GM12878 (cell line): ENCODE measurements around the gene NHEJ1. TPM values are rescaled to one million over a fixed set of nuclear protein-coding genes. Genes with fewer than 3 reads are reported as not detected.

Source experiments
- ATAC-seq: fragments of 200-7000 bp; cut with Tn5 transposase; 3 replicates; pipeline ENCODE4 v1.9.1; 2020; ENCODE audit warnings: mild to moderate bottlenecking, moderate library complexity
- BruUV-seq: library from RNA; stranded (reverse); fragments of 400-500 nt; replicated peaks from 2 replicates; lab custom pipeline; 2021; lab: Mats Ljungman, UMichigan
- CTCF ChIA-PET: fragments of 300-600 bp; sonication (Branson Sonifier 250); formaldehyde crosslinking; extraction: SDS; loops from one replicate; lab custom pipeline; 2021; ENCODE audit warnings: inconsistent platforms; lab: Yijun Ruan, JAX
- POLR2A ChIA-PET: fragments of 350-600 bp; formaldehyde crosslinking; extraction: SDS; loops from one replicate; lab custom pipeline; 2021; ENCODE audit warnings: inconsistent platforms; lab: Charles Lee
- RAD21 ChIA-PET: fragments of 300-600 bp; sonication (Branson Sonifier 250); formaldehyde crosslinking; loops from one replicate; lab custom pipeline; 2023; ENCODE audit warnings: antibody characterized with exemption; ENCODE audit not compliant: unreplicated experiment; lab: Charles Lee
- SMC1A ChIA-PET: fragments of 300-600 bp; sonication (Branson Sonifier 250); formaldehyde crosslinking; loops from one replicate; lab custom pipeline; 2023; ENCODE audit not compliant: unreplicated experiment, uncharacterized antibody; lab: Charles Lee
- DNase-seq: peaks from one replicate; pipeline ENCODE4 v3.0.0-alpha.2; 2011; ENCODE audit warnings: low read depth, low spot score
- FAIRE-seq: peaks from 3 replicates; lab custom pipeline; 2011; peaks lifted over from hg19 to GRCh38; lab: Jason Lieb, UNC
- H2AFZ ChIP-seq: 2 replicates; pipeline ENCODE4 v1.6.0; 2011; ENCODE audit warnings: low read depth, low read length, control low read depth; ENCODE audit not compliant: control insufficient read depth
- H3K27ac ChIP-seq: 2 replicates; pipeline ENCODE4 v1.5.1; 2011; ENCODE audit warnings: control low read depth; ENCODE audit not compliant: control insufficient read depth, insufficient read depth
- H3K27me3 ChIP-seq, 2 experiments: replicated peaks in 1 of 2; 2 replicates each; pipeline versions ENCODE4 v1.6.0 to v1.6.1; 2011; ENCODE audit warnings: low read length in 1 of 2; ENCODE audit not compliant: control insufficient read depth in 2 of 2, insufficient read depth in 2 of 2
- H3K36me3 ChIP-seq, 2 experiments: 2 replicates each; pipeline ENCODE4 v1.5.1; 2011; ENCODE audit warnings: low read length in 1 of 2; ENCODE audit not compliant: control insufficient read depth in 2 of 2, insufficient read depth in 2 of 2
- H3K4me1 ChIP-seq: 2 replicates; pipeline ENCODE4 v1.6.1; 2011; ENCODE audit warnings: mild to moderate bottlenecking, low read length, moderate library complexity, mixed read lengths; ENCODE audit not compliant: control insufficient read depth, insufficient read depth
- H3K4me2 ChIP-seq: 2 replicates; pipeline ENCODE4 v1.6.0; 2011; ENCODE audit warnings: control low read depth; ENCODE audit not compliant: control insufficient read depth, insufficient read depth
- H3K4me3 ChIP-seq: fragments of 200-600 bp; sonication (generic); 2 replicates; pipeline ENCODE4 v1.5.1; 2016
- H3K79me2 ChIP-seq: 2 replicates; pipeline ENCODE4 v1.6.0; 2011; ENCODE audit warnings: low read length; ENCODE audit not compliant: control insufficient read depth, insufficient read depth
- H3K9ac ChIP-seq: 2 replicates; pipeline ENCODE4 v1.8.0; 2011; ENCODE audit warnings: low read length, control low read depth, mixed read lengths; ENCODE audit not compliant: control insufficient read depth, insufficient read depth
- H3K9me3 ChIP-seq: replicated peaks from 3 replicates; pipeline ENCODE4 v1.5.1; 2011; ENCODE audit warnings: mild to moderate bottlenecking, low read length; ENCODE audit not compliant: control insufficient read depth, insufficient read depth
- H4K20me1 ChIP-seq: 2 replicates; pipeline ENCODE4 v1.6.0; 2011; ENCODE audit not compliant: control insufficient read depth, insufficient read depth
- HDAC6 ChIP-seq: fragments of 200-600 bp; sonication (generic); IDR thresholded peaks from one replicate; pipeline ENCODE4 v1.8.0; 2017; ENCODE audit warnings: antibody characterized with exemption; ENCODE audit not compliant: unreplicated experiment
- IKZF1 ChIP-seq: fragments of 450-650 bp; conservative IDR thresholded peaks from 2 replicates; pipeline ENCODE4 v1.6.1; 2017; ENCODE audit warnings: antibody characterized with exemption, mild to moderate bottlenecking
- KAT2A ChIP-seq: conservative IDR thresholded peaks from 2 replicates; pipeline ENCODE4 v1.6.1; 2011; ENCODE audit warnings: low read depth, low read length; ENCODE audit not compliant: control insufficient read depth
- LARP7 ChIP-seq: fragments of 450-650 bp; IDR thresholded peaks from 2 replicates; pipeline ENCODE4 v1.6.1; 2017; ENCODE audit warnings: mild to moderate bottlenecking
- MTA3 ChIP-seq: IDR thresholded peaks from 2 replicates; pipeline ENCODE4 v1.6.1; 2012; ENCODE audit warnings: low read length, inconsistent platforms, borderline replicate concordance
- NFXL1 ChIP-seq: fragments of 450-650 bp; IDR thresholded peaks from 2 replicates; pipeline ENCODE4 v1.6.1; 2017; ENCODE audit warnings: antibody characterized with exemption, mild to moderate bottlenecking, borderline replicate concordance
- POLR2AphosphoS2 ChIP-seq: IDR thresholded peaks from 2 replicates; pipeline ENCODE4 v1.6.1; 2011; ENCODE audit warnings: low read depth, mild to moderate bottlenecking, low read length, improper control_type of control experiment, moderate library complexity
- RAD21 ChIP-seq: IDR thresholded peaks from 2 replicates; pipeline ENCODE4 v1.6.1; 2011; ENCODE audit warnings: mild to moderate bottlenecking, low read depth, low read length, moderate library complexity; ENCODE audit not compliant: insufficient read depth
- RFX5 ChIP-seq: IDR thresholded peaks from 2 replicates; pipeline ENCODE4 v1.6.1; 2011; ENCODE audit warnings: low read depth, low read length, improper control_type of control experiment
- SIX5 ChIP-seq: IDR thresholded peaks from 2 replicates; pipeline ENCODE4 v1.6.1; 2011; ENCODE audit warnings: mild to moderate bottlenecking, low read depth, low read length, moderate library complexity; ENCODE audit not compliant: severe bottlenecking
- SP1 ChIP-seq: IDR thresholded peaks from one replicate; pipeline ENCODE4 v1.6.1; 2011; ENCODE audit warnings: low read depth, low read length
- SUZ12 ChIP-seq: fragments of 200-600 bp; sonication (generic); IDR thresholded peaks from one replicate; pipeline ENCODE4 v1.6.1; 2018; ENCODE audit warnings: antibody characterized with exemption, mild to moderate bottlenecking; ENCODE audit not compliant: unreplicated experiment
- YBX1 ChIP-seq: fragments of 450-650 bp; IDR thresholded peaks from 2 replicates; pipeline ENCODE4 v1.6.1; 2016; ENCODE audit warnings: antibody characterized with exemption
- ZBED1 ChIP-seq: IDR thresholded peaks from 2 replicates; pipeline ENCODE4 v1.6.1; 2016; ENCODE audit warnings: borderline replicate concordance
- WGBS: methylation state at CpG from one replicate; pipeline ENCODE4 v1.1.6; 2016; ENCODE audit warnings: low lambda C conversion rate; ENCODE audit not compliant: insufficient replicate concordance, insufficient coverage; ENCODE audit errors: missing lambda C conversion rate; 5-methylcytosine and 5-hydroxymethylcytosine counted together
- in situ Hi-C: fragments of 300-500 bp; cut with MboI; formaldehyde crosslinking; loops from 9 replicates; pipeline ENCODE4 v1.14.3; 2018; ENCODE audit warnings: mixed read lengths
- intact Hi-C: fragments of 100-400 bp; cut with micrococcal nuclease; formaldehyde crosslinking; loops from one replicate; pipeline ENCODE4 v1.14.2; 2022; ENCODE audit not compliant: unreplicated experiment
- polyA plus RNA-seq, 11 experiments: library from polyadenylated mRNA; depleted of rRNA in 4 of 11; unstranded in 6 of 11; stranded (reverse) in 5 of 11; fragments of >200 nt; fragmentation: Nextera tagmentation in 4 of 11; fragmentation: Illumina TruSeq in 1 of 11; extraction: Ambion mirVana in 4 of 11; extraction: Trizol in 1 of 11; gene quantifications; 1 replicate in 1 of 11; 2 replicates in 10 of 11; pipeline versions ENCODE4 v1.2.1 to v1.2.3, GENCODE V29; 2011 to 2016; ENCODE audit warnings: inconsistent platforms in 2 of 11, missing spikeins in 2 of 11, low read depth in 1 of 11
- total RNA-seq, 4 experiments: library from RNA; depleted of rRNA in 3 of 4; stranded (reverse); fragments of >200 nt in 3 of 4; fragmentation: Illumina TruSeq in 1 of 4; extraction: Trizol in 1 of 4; gene quantifications; 2 replicates each; pipeline versions ENCODE4 v1.2.1 to v1.2.3, GENCODE V29; 2013 to 2021
- TF ChIP-seq, protein P1 (sequence below): fragments of 450-650 bp; IDR thresholded peaks from 2 replicates; pipeline ENCODE4 v1.6.1; 2017; ENCODE audit warnings: borderline replicate concordance
- TF ChIP-seq, protein P2 (sequence below): fragments of 450-650 bp; IDR thresholded peaks from 2 replicates; pipeline ENCODE4 v1.6.1; 2017; ENCODE audit warnings: low read depth, mild to moderate bottlenecking, moderate library complexity

The NHEJ1 gene
- total and polyA plus RNA-seq, 10 of the 15 experiments (the other 5 are each of a cell fraction or from before 2014, with no cell fraction given), result 11.8 to 20.2 (median 17.0) TPM

DNA sequence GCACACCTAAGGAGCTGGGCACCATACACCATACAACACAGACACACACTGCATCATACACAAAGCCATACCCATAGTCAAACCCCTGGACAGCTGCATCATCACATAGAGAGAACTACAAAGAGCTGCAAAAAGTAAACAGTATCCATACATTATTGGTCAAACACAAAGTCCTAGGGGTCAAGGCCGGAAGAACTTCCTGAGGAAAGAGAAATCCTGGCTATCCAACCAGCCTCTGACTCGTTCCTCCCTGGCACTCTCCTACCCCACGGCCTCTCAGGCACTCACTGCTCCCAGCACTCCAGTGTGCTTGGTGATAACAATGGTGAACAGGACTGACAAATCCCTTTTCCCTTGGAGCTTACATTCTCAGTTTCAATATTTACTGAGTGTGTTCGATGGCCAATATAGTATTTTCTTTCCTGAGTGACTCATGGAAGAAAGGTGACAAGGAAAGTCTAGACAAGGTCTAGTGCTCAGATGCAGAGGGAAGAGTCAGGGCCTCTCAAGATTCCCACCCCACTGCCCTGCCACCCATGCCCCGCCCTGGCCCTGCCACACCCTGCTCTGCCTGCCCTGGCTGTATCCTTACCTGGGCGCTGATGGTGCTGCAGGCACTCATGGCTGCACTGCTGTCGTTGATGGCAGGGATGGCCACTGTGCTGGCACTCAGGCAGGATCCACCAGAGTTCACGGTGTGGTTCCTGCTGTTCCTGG is 122.7 kb downstream of the NHEJ1 start:
- ChIA-PET RAD21 (no interaction called here), SMC1A (no interaction called here), CTCF (interaction anchor here (0.6 to 1.5 kb wide), 4 partner anchors 8 to 330 kb away, joined by 3 to 4 read pairs (median 4); no protein-coding TSS in a partner anchor), POLR2A (no interaction called here)
- no TSS peak for BruUV-seq
- Histone ChIP-seq H2AFZ (no peak overlapping the region), H3K9ac (no peak overlapping the region), H3K27ac (no peak overlapping the region), H3K4me2 (no peak overlapping the region), H3K9me3 (no peaks in the 10 kb centered on the region), H3K4me3 (no peak overlapping the region), H4K20me1 (no peaks in the 10 kb centered on the region), H3K4me1 (no peaks in the 10 kb centered on the region), H3K36me3 (no peaks in the 10 kb centered on the region), H3K27me3 (peaks cover 0 to 13% of the 10 kb centered on the region in 2 experiments; a peak in 3 of 4 replicates), H3K79me2 (no peaks in the 10 kb centered on the region)
- in situ Hi-C loops, result no loop called here
- FAIRE-seq (no peak), DNase-seq (no peak), ATAC-seq (no peak)
- intact Hi-C loops, result no loop called here
- no peak for TF ChIP-seq ZBED1
- no peak for TF ChIP-seq NFXL1
- under 1% methylated on average over 8 of the region's 8 CpGs for WGBS

DNA sequence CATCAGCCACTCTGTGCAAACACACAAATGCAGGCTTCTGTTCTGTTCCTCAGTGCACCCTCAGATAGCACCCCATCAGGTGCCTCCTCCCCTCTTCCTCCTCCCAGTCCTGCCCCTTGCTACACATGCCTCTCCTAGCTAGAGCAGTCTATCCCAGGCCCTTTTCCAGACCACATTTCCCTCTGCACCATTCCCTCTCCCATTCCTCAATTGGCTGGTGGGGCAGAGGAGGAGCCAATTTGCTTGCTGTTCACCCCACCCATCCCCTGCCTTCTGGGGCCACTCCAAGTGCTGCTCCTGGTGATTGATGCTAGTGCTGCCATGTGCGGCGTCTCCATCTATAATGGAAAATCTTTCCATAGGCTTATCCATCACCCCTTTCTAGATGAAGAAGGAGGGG is 124.7 kb downstream of the NHEJ1 start:
- BruUV-seq, result no TSS peak
- Histone ChIP-seq H3K4me2 (no peak overlapping the region), H3K4me3 (no peak overlapping the region), H2AFZ (no peak overlapping the region), H3K4me1 (no peaks in the 10 kb centered on the region), H3K9me3 (no peaks in the 10 kb centered on the region), H3K27ac (no peak overlapping the region), H3K36me3 (no peaks in the 10 kb centered on the region), H3K9ac (no peak overlapping the region), H3K79me2 (no peaks in the 10 kb centered on the region), H4K20me1 (no peaks in the 10 kb centered on the region), H3K27me3 (peaks cover 0 to under 1% of the 10 kb centered on the region in 2 experiments; a peak in 2 of 4 replicates)
- intact Hi-C loops (no loop called here), in situ Hi-C loops (no loop called here)
- RAD21 ChIA-PET, result no interaction called here
- CTCF ChIA-PET, result interaction anchor here (1.1 to 1.2 kb wide), 2 partner anchors 23 to 38 kb away, joined by 3 to 4 read pairs; no protein-coding TSS in a partner anchor
- 80% methylated on average over 2 of the region's 2 CpGs for WGBS
- POLR2A ChIA-PET, result no interaction called here
- ATAC-seq (no peak), DNase-seq (no peak), FAIRE-seq (no peak)
- SMC1A ChIA-PET, result no interaction called here
- TF ChIP-seq KAT2A (no peak), SP1 (no peak), POLR2AphosphoS2 (no peak), HDAC6 (no peak), LARP7 (no peak), YBX1 (no peak), SIX5 (no peak), IKZF1 (no peak), RAD21 (no peak), MTA3 (no peak), RFX5 (no peak), SUZ12 (no peak)
- TF ChIP-seq, protein P1, sequence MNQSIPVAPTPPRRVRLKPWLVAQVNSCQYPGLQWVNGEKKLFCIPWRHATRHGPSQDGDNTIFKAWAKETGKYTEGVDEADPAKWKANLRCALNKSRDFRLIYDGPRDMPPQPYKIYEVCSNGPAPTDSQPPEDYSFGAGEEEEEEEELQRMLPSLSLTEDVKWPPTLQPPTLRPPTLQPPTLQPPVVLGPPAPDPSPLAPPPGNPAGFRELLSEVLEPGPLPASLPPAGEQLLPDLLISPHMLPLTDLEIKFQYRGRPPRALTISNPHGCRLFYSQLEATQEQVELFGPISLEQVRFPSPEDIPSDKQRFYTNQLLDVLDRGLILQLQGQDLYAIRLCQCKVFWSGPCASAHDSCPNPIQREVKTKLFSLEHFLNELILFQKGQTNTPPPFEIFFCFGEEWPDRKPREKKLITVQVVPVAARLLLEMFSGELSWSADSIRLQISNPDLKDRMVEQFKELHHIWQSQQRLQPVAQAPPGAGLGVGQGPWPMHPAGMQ, result no peak
- TF ChIP-seq, protein P2, sequence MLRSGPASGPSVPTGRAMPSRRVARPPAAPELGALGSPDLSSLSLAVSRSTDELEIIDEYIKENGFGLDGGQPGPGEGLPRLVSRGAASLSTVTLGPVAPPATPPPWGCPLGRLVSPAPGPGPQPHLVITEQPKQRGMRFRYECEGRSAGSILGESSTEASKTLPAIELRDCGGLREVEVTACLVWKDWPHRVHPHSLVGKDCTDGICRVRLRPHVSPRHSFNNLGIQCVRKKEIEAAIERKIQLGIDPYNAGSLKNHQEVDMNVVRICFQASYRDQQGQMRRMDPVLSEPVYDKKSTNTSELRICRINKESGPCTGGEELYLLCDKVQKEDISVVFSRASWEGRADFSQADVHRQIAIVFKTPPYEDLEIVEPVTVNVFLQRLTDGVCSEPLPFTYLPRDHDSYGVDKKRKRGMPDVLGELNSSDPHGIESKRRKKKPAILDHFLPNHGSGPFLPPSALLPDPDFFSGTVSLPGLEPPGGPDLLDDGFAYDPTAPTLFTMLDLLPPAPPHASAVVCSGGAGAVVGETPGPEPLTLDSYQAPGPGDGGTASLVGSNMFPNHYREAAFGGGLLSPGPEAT, result no peak
